PC-9 (cell line): Measurements from ENCODE around the gene BTN1A1.

ENCODE experiments used
- EZH2 ChIP-seq: fragments of 200-600 bp; sonication (generic); IDR thresholded peaks from 2 replicates; pipeline ENCODE4 v1.8.0; 2017; ENCODE audit warnings: antibody characterized with exemption, low read depth
- TF ChIP-seq, protein P1 (sequence below): fragments of 200-600 bp; sonication (generic); conservative IDR thresholded peaks from 2 replicates; pipeline ENCODE4 v1.6.1; 2017; ENCODE audit warnings: mixed run types, antibody characterized with exemption, mild to moderate bottlenecking, moderate library complexity

DNA sequence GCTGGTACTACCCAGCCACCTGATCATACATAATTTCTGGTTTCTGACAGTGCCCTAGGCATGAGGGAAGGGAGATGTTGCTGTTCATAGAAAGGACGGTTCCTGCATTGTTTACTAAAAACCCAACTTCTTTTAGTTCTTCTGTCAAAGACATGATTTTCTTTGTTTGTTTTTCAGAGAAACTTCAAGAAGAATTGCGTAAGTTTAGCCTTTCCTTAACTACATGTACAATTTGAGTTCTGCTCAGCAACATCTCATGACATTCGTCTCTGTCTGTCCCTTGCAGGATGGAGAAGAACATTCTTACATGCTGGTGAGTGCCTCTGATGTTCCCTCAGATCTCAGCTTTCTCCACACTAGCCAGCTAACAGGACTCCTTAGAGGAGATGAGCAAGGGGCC lies 34.3 kb upstream of the BTN1A1 start:
- TF ChIP-seq, protein P1, sequence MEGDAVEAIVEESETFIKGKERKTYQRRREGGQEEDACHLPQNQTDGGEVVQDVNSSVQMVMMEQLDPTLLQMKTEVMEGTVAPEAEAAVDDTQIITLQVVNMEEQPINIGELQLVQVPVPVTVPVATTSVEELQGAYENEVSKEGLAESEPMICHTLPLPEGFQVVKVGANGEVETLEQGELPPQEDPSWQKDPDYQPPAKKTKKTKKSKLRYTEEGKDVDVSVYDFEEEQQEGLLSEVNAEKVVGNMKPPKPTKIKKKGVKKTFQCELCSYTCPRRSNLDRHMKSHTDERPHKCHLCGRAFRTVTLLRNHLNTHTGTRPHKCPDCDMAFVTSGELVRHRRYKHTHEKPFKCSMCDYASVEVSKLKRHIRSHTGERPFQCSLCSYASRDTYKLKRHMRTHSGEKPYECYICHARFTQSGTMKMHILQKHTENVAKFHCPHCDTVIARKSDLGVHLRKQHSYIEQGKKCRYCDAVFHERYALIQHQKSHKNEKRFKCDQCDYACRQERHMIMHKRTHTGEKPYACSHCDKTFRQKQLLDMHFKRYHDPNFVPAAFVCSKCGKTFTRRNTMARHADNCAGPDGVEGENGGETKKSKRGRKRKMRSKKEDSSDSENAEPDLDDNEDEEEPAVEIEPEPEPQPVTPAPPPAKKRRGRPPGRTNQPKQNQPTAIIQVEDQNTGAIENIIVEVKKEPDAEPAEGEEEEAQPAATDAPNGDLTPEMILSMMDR = no peak
- TF ChIP-seq EZH2 = no peak
